Measurements from ENCODE around the gene MADD.

MADD gene

DNA sequence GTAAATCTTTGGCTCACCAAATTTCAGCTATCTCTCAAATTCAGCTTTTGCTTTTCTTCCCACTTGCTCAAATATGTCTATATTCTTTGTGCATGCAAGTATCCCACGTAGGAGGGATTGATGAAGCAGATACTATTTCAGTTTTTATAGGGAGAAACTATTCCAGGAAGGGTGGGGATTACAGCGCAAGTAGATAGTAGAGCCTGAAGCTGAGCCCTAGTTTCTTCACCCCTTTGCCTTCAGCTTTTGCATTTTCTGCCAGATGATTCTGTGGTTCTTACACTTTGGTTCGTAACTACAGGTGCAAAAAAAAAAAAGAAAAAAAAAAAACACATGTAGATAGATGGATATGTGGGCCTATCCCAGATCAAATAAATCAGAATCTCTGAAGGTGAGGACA is 18.2 kb upstream of the MADD start:
- no peak for DNase-seq (ENCODE audit: low spot score)

DNA sequence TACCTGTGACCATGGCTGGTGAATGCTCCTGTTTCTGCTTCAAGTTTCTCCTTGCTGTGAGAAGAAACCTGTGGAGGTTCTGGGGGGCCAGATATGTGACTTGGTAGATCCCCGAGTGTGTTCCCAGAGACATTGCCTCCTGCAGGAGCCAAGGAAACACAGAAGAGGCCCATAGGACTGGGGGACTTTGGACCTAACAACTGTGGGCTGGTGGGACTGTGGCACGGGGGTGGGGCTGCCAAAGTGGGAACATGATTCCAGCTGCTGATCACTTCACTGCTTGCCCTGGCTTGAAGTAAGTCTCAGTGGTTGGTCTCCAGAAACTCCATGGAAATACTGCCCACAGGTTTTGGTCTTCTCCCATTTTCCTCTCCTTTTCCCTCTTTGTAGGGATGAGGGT is 16.3 kb upstream of the MADD start:
- DNase-seq (ENCODE audit: low spot score), result no peak

DNA sequence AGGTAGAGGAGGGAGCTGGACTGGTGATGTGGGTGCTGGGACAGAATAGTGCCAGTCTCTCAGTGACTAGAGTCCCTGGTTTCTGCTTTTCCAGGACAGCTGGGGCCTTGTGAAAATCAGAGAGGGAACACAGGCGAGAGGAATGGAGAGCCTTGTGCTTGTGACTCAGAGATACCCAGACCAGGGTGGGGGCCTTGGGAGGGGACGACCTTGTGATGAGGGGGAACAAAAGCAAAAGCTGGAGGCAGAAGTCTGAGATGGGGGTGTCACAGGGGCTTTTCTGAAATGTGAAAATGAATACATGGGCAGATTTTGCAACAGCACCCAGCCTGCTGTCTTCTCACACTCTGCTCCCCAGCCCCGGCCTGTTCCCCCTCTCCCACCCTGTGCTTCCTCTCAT is 15.5 kb upstream of the MADD start:
- peak; percentile 40 for DNase-seq (ENCODE audit: low spot score)

DNA sequence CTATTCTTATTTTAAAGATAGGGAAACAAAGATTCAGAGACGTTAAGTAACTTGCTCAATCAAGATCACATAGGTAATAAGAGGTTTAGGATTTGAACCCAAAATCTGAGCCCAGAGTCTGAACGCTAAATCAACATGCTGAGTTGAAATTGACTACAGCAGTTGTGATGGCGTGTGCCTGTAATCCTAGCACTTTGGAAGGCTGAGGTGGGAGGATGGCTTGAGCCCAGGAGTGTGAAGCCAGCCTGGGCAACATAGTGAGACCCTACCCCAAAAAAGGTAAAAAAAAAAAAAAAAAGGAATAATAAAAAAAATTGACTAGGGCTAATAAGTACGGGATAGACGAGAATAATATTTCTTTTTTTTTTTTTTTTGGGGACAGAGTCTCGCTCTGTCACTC is 13.6 kb upstream of the MADD start:
- no peak for DNase-seq (ENCODE audit: low spot score)

DNA sequence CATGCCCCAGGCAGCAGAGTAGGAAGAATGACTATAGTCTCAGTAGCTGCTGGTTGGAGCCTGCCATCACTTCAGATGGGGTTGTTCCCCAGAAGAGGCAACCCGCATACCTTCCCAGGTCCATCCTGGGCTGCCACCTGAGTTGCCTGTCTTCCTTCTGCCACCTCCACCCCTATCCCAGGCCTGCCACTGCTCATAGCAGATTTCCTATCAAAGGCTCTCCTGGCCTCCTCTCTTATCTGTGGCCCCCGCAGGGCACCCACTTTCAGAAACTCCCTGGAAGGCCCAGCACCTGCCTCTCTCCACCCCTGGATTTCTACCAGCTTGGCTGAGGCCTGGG is 12.8 kb upstream of the MADD start:
- no peak for DNase-seq (ENCODE audit: low spot score)

DNA sequence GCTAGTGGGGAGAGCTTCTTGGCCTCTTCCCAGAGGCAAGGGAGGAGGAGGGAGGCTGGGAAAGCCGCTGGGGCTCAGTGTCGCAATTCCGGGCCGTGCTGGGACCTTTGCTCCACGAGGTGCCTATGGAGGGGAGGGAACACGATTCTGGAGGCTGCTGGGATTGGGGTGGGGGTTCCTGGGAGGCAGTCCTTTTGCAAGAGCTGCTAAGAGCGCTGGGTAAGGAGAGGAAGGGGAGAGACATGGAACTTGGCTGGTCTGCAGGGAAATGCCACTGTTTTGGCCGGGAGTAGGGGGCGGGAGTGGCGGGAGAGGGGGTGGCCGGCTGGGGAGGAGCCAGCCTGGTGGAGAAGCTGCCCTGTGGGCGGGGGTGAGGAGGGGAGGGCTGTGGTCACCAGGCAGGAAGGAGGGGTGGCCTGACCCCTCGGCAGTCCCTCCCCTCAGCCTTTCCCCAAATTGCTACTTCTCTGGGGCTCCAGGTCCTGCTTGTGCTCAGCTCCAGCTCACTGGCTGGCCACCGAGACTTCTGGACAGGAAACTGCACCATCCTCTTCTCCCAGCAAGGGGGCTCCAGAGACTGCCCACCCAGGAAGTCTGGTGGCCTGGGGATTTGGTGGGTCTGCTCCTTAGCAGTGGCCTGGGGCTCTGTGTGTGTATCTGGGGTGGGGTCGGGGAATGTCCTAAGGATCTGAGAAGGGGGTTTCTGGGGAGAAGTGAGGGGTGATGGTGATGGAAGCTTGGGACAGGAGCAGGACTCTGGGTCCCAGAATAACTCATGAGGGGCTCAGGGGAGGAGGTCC is 12.2 kb upstream of the MADD start, which contains the start of gene NR1H3:
TSS of gene NR1H3 (plus strand) at position 480 of the 800 bp plus-strand sequence. CDS start 1,221 bp downstream, outside the sequence.
- no peak for DNase-seq (ENCODE audit: low spot score)

DNA sequence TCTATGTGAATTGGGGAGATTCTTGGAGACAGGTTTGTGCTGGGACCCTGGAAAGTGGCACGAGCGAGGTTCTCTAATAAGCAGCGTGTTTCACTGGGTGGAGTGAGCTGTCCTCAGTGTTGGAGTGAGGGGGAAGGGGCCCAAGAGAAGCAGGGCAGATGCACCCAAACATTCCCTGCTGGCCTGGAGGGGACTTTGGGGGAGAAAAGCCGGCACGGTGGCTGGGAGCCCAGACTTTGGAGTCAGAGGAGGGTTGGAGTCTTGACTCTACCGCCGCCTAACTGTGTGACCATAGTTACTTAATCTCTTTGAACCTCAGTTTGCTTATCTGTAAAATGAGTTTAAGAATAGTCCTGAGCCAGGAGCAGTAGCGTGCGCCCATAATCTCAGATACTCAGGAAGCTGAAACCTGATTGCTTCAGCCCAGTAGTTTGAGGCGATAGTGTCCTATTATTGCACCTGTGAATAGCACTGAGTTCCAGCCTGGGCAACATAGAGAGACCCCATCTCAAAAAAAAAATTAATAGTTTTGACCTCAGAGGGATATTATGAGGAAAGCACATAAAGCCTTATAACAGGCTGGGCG is 11.5 kb upstream of the MADD start:
- DNase-seq (ENCODE audit: low spot score), result no peak

DNA sequence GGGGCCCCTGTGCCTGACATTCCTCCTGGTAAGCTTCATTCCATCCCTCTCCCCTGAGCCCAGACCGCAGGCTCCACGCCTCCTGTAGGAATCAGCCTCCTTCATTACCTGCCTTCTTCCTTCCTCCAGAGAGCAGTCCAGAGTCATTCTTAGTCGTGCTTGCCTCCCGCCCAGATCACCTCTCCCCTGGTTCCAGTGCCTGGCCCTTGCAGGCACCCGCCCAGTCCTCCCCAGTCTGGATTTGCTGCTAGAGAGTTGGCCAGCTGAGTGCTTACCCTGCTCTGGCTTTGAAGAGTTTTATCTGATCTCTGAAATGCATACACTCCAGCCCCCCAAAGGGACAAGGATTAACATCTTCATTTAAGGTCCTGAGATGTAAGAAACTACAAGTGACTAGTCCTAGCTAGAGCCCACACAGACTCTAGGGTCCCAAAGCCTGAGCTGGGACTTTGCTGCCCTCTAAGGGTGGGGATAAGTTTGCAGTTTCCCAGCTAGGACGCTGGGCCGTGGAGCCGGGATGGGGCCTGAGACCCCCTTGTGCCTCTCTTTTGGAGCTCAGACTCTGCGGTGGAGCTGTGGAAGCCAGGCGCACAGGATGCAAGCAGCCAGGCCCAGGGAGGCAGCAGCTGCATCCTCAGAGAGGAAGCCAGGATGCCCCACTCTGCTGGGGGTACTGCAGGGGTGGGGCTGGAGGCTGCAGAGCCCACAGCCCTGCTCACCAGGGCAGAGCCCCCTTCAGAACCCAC is 10.5 kb upstream of the MADD start:
- DNase-seq (ENCODE audit: low spot score), result peak; percentile 43

DNA sequence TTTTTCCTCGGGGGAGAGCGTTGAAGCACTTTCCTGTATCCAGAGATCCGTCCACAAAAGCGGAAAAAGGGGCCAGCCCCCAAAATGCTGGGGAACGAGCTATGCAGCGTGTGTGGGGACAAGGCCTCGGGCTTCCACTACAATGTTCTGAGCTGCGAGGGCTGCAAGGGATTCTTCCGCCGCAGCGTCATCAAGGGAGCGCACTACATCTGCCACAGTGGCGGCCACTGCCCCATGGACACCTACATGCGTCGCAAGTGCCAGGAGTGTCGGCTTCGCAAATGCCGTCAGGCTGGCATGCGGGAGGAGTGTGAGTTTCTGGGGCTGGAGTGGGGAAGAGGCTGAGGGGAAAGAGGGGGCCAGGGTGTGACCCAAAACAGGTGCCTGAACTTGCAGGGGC is 9.6 kb upstream of the MADD start:
- DNase-seq (ENCODE audit: low spot score), result no peak

DNA sequence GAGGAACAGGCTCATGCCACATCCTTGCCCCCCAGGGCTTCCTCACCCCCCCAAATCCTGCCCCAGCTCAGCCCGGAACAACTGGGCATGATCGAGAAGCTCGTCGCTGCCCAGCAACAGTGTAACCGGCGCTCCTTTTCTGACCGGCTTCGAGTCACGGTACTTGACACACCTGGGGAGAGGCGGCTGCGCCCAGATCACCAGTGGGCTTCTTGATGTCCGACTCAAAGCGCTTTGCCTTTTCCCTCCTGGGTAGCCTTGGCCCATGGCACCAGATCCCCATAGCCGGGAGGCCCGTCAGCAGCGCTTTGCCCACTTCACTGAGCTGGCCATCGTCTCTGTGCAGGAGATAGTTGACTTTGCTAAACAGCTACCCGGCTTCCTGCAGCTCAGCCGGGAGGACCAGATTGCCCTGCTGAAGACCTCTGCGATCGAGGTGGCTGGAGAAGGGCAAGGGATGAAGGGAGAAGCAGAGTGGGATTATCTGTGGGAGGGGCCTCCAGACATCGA is 8.6 kb upstream of the MADD start:
- no peak for DNase-seq (ENCODE audit: low spot score)

DNA sequence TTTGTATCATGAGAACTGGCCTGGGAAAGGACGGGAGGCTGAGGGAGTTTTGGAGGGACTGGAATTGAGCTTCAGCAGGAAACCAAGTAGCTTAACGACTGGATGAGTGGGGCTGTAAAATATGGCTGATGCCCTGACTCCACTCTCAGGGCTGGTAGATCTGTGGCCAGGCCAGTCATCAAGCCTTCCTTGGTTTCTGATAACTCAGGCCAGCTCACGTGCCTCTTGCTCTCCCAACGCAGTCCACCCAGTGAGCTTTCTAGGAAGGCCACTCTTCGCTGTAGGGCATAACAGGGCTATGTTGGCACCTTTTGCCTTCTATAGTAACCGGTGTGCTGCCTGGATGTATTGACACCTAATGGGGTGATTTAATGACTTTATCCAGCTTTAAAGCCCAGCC is 5.8 kb upstream of the MADD start:
- DNase-seq (ENCODE audit: low spot score), result no peak

DNA sequence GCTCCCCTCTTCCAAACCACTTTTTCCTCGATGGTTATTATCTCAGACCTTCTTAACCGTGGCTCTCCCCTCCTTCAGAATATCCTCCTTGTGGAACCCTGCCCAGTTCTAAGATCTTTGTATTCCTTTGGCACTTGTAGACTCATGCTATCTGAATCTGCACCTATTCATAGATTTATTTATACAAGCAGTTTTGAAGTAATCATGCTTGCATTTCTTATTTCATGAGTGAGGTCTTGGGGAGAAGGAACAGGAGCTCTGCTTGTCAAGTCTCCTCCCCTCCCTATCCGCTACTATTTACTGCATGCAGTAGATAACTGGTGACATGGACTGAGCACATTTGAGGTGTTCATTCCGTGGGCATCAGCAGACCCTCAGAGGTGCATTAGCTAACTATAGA is 5.4 kb upstream of the MADD start:
- no peak for DNase-seq (ENCODE audit: low spot score)

DNA sequence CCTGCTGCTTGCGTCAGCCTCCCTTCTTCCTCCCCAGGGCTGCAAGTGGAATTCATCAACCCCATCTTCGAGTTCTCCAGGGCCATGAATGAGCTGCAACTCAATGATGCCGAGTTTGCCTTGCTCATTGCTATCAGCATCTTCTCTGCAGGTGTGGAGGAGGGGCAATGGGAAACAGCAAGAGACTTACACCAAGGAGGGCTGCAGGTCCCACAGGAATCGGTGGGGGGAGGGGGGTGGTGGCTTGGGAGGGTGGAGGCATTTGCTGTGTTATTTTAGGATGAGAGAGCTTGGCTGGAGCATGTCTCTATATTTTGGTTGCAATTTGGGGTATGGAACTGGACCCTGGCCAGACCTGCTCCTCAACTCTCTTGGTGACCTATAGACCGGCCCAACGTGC is 2.1 kb upstream of the MADD start:
- DNase-seq (ENCODE audit: low spot score), result no peak

DNA sequence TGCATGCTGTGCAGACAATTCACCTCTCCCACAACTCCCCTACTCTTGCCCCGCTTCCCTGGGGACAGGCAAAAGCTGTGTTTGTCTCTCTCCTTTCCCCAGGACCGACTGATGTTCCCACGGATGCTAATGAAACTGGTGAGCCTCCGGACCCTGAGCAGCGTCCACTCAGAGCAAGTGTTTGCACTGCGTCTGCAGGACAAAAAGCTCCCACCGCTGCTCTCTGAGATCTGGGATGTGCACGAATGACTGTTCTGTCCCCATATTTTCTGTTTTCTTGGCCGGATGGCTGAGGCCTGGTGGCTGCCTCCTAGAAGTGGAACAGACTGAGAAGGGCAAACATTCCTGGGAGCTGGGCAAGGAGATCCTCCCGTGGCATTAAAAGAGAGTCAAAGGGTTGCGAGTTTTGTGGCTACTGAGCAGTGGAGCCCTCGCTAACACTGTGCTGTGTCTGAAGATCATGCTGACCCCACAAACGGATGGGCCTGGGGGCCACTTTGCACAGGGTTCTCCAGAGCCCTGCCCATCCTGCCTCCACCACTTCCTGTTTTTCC is 1.4 kb upstream of the MADD start:
- DNase-seq (ENCODE audit: low spot score), result no peak

DNA sequence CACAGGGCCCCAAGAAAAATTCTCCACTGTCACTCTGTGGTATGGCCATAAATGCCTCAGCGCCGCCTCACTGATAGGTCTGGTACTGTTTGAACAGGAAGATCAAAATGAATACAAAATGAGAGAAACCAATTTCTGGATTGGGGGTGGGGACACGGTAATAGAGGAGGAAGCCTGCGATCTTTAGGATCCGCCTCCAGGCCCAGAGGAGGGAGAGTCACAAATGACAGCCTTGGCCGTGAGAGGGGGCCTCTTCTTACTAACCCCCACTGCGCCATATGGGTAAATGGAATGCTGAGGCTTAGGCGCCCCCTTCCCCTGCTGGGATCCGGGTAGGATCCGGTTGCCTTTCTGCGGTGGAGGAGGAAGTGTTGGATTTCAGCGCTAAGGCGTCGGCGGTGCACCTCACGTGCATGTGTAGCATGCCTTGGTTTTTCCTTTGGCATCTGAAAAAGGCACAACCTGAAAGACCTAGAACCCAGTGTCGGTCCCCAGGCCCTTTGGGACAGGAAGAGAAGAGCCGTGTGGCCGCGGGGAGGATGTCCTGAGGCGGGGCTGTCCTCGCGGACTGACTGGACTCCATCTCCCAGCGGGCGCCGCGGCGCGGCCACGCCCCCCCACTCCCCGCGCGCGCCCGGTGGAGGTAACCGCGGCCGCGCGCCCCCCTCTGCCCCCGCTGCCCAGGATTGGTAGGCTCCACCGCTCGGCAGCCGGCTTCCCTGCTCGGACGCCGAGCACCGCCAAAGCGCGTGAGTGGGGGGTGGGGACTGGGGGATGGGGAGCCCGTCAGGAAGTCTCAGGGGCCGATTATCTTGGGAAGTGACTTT is 718 bp upstream of the MADD start:
- peak; percentile 84 for DNase-seq (ENCODE audit: low spot score)

DNA sequence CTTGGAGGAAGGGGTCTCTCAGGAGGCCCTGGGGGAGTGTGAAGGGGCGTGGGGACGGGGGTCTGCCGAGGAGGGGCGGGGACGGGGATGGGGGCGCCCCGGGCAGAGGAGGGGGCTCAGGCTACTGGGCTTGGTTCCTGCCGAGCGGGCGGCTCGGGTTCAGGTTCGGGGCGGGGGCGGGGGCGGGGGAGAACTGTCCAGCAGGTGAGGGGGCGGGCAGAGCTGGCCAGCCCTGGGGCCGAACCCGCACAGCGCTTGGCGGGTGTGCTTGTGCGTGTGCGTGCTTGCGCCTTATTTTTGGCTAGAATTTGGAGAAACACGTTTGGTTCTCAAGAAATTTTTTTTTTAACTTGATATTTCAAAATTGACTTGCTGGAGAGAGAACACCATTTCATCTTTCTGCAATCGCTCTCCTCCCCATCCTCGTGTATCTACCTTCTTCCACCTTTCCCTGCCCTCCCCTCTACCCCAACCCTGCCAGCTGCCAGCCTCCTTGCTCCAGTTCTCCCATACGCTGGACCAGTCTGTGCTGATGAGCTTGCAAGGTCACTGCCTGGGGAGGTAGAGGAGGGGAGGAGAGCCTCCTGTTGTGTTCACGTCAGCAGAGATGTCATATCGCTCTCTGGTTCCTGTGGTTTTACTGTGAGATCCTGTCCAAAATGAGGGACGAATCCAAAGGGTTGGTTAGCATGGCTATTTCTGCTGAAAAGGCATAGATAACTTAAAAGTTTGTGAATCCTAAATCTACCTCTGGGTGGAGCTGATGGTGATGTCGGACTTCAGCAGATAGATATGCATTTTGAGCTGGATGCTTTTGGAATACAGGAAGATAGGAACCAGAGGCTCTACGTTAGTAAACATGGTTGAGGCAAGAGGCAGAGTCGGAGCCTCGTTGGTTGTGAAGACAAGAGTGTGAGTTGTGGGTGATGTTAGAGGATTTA is 668 bp downstream of the MADD start:
- peak; percentile 62 for DNase-seq (ENCODE audit: low spot score)

DNA sequence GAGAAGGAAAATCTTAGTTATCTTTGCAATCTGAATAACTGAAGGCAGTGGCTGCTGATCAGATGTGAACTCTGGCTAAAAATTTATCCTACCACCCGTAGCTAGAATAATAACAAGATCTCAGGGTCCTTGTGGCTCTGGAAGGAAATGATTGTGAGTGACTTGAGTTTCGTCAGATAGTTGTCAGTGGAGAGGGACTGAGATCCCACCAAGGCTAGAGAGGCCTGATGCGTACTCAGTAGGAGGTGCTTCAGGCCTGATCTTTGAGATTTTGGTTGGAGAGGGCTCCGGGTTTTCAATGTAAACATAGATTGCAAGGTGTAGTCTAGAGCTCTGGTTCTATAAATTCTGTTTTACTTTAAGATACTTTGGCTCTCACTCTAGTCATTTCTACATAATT is 1.4 kb downstream of the MADD start:
- peak; percentile 17 for DNase-seq (ENCODE audit: low spot score)

DNA sequence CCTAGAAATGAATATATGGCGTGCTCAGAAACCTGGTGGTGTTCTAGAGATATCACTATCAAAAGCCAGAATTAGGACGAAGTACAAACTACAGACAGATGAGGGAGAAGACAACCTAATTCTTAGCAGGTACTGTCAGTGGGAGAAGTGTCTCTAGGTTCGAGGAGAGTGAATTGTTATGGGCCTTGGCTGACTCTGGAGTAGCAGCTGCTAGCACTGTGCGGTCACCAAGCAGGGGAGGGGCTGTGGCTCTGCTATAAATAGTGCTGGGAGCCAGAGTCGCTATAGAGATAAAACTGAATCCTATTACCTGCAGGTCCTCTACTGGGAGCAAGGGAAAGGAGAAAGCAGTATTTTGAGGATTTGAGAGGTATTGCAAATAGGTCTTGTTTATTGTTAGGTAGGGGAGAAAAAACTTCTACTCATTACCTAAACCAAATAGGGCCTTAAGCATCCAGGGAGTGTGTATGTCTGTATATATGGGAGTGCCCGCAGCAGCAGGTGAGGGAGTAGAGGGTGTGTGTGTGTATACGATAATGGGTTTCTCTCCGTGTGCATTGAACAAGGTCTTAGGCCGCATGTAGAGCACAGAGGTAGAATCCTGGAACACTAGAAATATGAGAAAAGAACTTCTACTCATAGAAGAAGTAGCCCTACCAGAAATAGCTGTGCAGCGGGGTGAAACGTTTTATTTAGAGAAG is 2.2 kb downstream of the MADD start:
- peak; percentile 54 for DNase-seq (ENCODE audit: low spot score)

DNA sequence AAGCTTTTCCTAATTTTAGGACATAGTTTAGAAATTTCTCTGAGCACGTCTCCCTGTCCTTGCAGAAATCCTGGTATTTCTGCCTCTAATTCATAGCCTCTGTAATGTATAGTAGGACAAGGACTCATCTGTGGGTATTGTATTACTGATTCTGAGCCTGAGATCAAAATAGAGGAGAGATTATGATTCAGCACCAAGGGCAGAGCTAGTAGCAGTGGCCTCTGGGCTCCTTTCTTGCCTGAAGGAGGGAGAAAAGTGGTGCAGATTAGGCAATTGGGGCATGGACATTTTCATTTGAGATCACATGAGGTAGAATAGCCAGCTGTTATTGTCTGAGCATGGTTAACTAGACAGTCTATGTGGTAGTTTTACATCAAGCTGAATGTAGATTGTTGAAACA is 2.8 kb downstream of the MADD start:
- no peak for DNase-seq (ENCODE audit: low spot score)

Data from pons (tissue), 1 donor.